Omental fat pad (tissue), 4 donors: ENCODE data around the gene ART4. TPM values are rescaled to one million over a fixed set of nuclear protein-coding genes. Genes with fewer than 3 reads are reported as not detected.

Experiments
- ATAC-seq: fragments of 150-250 bp; one replicate; pipeline ENCODE4 v1.9.1; 2016; ENCODE audit warnings: mild to moderate bottlenecking, moderate library complexity; ENCODE audit not compliant: low FRiP score
- DNase-seq: peaks from one replicate; pipeline ENCODE4 v3.0.0-alpha.2; 2019; ENCODE audit warnings: low spot score
- total RNA-seq, 4 donors: library from RNA; depleted of rRNA; stranded (reverse); fragments of >200 nt; gene quantifications; one replicate each; pipeline ENCODE4 v1.1.0, GENCODE V29; 2016
- TF ChIP-seq, protein P1 (sequence below), 3 donors: fragments of 450-650 bp; IDR thresholded peaks; one replicate each; pipeline ENCODE4 v1.5.1; 2016 to 2017; ENCODE audit warnings: antibody characterized with exemption in 3 of 3, mild to moderate bottlenecking in 3 of 3, moderate library complexity in 2 of 3

Gene ART4
- total RNA-seq, 4 donors from 2014 or later = 1.9 to 6.2 (median 4.3) TPM

DNA sequence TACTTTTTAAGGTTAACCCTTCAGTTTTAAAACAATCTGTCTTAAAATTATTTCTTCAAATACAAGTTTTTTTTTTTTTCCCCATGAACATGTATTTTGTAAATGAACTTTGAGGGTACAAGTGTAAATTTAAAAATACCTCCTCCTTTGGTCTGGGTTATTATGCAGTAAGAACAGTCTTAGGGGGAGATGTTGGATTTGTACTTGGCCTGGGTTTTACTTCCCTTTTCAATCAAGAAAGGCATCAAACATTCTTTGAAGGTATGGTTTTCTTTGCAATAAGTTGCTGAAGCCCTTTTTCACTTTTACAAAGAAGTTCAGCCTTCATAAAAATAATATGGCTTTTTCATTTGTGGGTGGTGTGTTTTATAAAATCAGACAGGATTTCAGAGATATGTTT, 60.6 kb downstream of the ART4 start:
- ATAC-seq (no peak), DNase-seq (no peak)
- TF ChIP-seq, protein P1, sequence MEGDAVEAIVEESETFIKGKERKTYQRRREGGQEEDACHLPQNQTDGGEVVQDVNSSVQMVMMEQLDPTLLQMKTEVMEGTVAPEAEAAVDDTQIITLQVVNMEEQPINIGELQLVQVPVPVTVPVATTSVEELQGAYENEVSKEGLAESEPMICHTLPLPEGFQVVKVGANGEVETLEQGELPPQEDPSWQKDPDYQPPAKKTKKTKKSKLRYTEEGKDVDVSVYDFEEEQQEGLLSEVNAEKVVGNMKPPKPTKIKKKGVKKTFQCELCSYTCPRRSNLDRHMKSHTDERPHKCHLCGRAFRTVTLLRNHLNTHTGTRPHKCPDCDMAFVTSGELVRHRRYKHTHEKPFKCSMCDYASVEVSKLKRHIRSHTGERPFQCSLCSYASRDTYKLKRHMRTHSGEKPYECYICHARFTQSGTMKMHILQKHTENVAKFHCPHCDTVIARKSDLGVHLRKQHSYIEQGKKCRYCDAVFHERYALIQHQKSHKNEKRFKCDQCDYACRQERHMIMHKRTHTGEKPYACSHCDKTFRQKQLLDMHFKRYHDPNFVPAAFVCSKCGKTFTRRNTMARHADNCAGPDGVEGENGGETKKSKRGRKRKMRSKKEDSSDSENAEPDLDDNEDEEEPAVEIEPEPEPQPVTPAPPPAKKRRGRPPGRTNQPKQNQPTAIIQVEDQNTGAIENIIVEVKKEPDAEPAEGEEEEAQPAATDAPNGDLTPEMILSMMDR (IDR thresholded peaks at IDR 0.05) = no peak

DNA sequence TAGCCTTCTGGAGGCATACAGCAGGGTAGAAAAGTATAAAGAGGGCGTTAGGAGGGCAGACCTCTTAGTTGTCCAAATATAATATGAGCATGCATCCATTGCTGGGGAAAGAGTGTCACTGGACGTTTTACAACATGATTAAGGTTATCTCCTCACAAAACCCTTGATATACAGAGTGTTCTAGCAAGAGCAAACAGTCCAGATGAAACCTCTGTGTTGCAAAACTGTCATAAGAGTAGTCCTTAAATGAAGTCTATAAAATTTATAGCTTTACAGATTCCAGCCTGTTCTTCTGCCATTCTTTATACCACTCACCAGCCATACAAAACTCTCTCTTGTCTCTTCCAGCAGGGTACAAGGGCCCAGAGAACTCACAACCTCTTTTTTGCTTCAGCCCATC, 61.8 kb downstream of the ART4 start:
- DNase-seq = no peak
- TF ChIP-seq, protein P1 (IDR thresholded peaks at IDR 0.05) = no peak
- ATAC-seq = no peak

DNA sequence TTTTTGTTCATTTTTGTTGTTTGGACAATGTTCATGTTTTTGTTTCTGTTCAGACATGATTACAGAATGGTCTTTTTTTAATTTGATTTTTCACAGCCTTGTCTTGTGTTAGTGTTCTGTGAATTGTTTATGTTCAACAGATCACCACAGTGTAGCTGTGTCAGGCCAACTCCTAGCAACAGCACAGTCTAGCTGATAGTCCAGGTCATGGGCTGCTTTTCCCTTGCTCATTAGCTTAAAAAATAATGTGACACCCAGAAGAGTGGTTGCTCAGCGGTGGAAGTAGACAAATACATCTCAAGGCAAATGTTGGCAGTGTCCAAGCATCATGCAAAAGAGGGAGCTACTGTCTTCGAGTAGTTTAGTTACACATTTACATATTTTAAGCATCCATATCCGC, 62.5 kb downstream of the ART4 start:
- TF ChIP-seq, protein P1 (IDR thresholded peaks at IDR 0.05) = no peak
- ATAC-seq = no peak
- DNase-seq = no peak

DNA sequence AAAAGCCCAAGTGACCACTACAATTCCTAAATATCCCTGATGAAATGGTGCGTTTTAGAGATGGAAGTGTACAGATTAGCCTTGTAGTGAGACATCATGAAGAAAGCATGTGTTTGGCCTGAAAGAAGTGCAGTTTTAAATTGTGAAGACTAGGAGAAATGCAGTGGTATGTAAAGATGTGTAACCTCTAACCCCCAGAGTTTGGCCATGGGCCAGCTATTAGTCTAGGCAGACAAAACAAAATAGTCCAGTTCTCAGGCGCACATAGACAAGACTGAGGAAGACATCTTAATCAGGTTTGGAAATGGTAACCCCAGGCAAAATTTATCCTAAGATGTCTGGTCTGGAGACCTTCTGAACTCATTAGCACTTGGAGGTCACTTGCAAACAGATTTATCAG, 63.5 kb downstream of the ART4 start:
- TF ChIP-seq, protein P1 (IDR thresholded peaks at IDR 0.05) = no peak
- ATAC-seq = no peak
- DNase-seq = no peak

DNA sequence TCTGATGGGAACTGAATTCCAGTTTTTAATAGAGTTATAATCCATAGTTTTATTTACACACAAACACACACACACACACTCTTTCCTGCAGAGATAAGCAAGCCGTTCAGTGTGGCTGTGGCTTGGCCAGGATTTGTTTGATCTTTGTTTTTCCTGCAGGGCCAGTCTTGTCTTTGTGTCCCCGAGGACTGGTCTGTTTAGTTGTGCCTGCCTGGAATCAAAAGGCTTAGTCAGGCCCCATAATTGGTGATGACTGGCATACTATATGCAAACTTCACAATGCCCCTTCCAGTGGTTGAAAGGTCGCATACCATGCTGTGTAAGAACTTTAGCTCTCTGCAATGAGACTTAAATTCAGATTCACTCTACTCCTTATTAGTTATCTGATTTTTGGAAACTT, 66.1 kb downstream of the ART4 start:
- TF ChIP-seq, protein P1 (IDR thresholded peaks at IDR 0.05) = no peak
- DNase-seq = no peak
- ATAC-seq = no peak

DNA sequence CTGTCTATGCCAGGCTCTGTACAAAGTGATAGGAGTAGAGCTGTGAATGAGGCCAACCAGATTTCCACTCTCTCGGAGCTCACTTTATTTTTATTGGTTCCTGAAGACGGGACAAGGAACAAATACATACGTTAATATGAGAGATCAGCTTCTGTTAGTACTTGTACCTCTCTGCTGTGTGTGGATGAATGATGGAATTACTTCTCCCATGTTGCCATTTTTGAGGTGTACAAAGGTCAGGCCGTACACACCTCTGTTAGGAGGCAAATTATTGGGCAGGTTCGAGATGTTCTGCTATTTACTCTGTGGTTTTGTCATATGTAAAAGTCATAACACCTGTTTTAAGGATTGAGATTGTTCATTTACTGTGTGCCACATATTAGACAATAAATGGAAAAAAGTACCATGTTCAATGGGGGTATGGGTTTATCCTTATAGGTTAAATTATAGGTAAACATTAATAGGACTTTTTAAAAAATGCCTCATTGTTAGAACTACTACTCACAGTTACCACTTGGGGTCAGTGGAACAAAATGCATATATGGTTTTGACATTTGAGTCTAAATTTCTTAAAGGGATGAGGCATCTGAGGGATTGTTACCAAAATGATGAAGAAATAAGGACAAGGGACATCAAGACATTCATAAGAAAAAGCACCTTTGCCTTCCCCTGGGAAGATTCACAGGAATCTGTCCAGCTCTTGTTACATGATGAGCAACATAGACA, 66.9 kb downstream of the ART4 start:
- DNase-seq = no peak
- TF ChIP-seq, protein P1 (IDR thresholded peaks at IDR 0.05) = no peak
- ATAC-seq = no peak

DNA sequence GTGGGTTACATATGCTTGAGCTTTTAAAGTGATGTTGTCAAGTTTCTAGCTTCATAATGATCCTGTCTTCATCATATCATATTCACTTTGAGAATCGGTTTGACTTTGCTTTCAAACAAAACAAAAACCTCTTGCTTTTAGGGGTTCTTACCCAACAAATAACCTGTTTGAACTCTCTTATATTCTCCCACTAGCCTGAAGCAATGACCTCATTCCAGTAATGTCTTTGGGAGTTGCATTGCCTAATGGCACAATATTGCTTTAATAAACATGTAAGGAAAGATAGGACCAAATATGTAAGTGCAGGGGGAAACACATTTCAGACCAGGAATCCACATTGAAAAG, 67.7 kb downstream of the ART4 start:
- DNase-seq (no peak), ATAC-seq (no peak)
- TF ChIP-seq, protein P1 (IDR thresholded peaks at IDR 0.05) = no peak
